Lung (tissue), 12 donors: ENCODE data around the gene PTBP3. TPM values are rescaled to one million over a fixed set of nuclear protein-coding genes. Genes with fewer than 3 reads are reported as not detected.

Source experiments
- ATAC-seq: fragments of 200-7000 bp; cut with Tn5 transposase; one replicate; pipeline ENCODE4 v1.9.1; 2020; ENCODE audit warnings: moderate number of reproducible peaks; ENCODE audit not compliant: insufficient read depth, low FRiP score
- DNase-seq, 3 donors: peaks; one replicate each; pipeline ENCODE4 v3.0.0-alpha.2; 2013 to 2017
- H3K27ac ChIP-seq, 2 donors: one replicate each; pipeline ENCODE4 v1.5.1; 2013; ENCODE audit warnings: mild to moderate bottlenecking in 2 of 2, moderate library complexity in 2 of 2, control low read depth in 1 of 2, inconsistent platforms in 1 of 2, low read depth in 1 of 2, low read length in 1 of 2
- H3K27me3 ChIP-seq, 3 donors: one replicate each; pipeline ENCODE4 v1.5.1; 2013; ENCODE audit warnings: low read length in 2 of 3; ENCODE audit not compliant: control insufficient read depth in 3 of 3, insufficient read depth in 3 of 3
- H3K36me3 ChIP-seq, 4 donors: one replicate each; pipeline ENCODE4 v1.5.1; 2013; ENCODE audit warnings: low read length in 4 of 4, mild to moderate bottlenecking in 1 of 4, moderate library complexity in 1 of 4; ENCODE audit not compliant: control insufficient read depth in 4 of 4, insufficient read depth in 4 of 4
- H3K4me1 ChIP-seq, 5 donors: one replicate each; pipeline ENCODE4 v1.5.1; 2013; ENCODE audit warnings: low read length in 5 of 5, mild to moderate bottlenecking in 2 of 5, moderate library complexity in 1 of 5; ENCODE audit not compliant: control insufficient read depth in 5 of 5, insufficient read depth in 5 of 5
- H3K4me3 ChIP-seq: one replicate; pipeline ENCODE4 v1.5.1; 2013; ENCODE audit warnings: mild to moderate bottlenecking, control low read depth, moderate library complexity
- H3K9ac ChIP-seq, 2 donors: one replicate each; pipeline ENCODE4 v1.5.1; 2013; ENCODE audit warnings: low read length in 2 of 2, control low read depth in 1 of 2; ENCODE audit not compliant: insufficient read depth in 1 of 2
- H3K9me3 ChIP-seq, 4 donors: one replicate each; pipeline ENCODE4 v1.5.1; 2013; ENCODE audit warnings: low read length in 3 of 4, mild to moderate bottlenecking in 1 of 4, moderate library complexity in 1 of 4; ENCODE audit not compliant: control insufficient read depth in 4 of 4, insufficient read depth in 3 of 4
- CTCF ChIP-seq: IDR thresholded peaks from 2 replicates; pipeline ENCODE4 v1.5.1; 2012; ENCODE audit warnings: mild to moderate bottlenecking; ENCODE audit errors: control extremely low read depth, extremely low read depth
- WGBS, 2 donors: extraction: QIAGEN DNeasy Blood & Tissue Kit; methylation state at CpG; one replicate each; pipeline ENCODE4 v1.1.7; 2013; 5-methylcytosine and 5-hydroxymethylcytosine counted together
- polyA plus RNA-seq, 2 donors: library from polyadenylated mRNA; stranded (reverse); fragments of 200-250 nt; gene quantifications; one replicate each; pipeline ENCODE4 v1.2.1, GENCODE V29; 2013
- total RNA-seq, 2 donors: library from RNA; depleted of rRNA in 1 of 2; stranded (reverse); fragments of >200 nt in 1 of 2; gene quantifications; one replicate each; pipeline ENCODE4 v1.2.1, GENCODE V29; 2014 to 2021
- donor health status: control.
- donor health status: control.
- donor health status: Bipolar disorder and iron deficiency.
- donor health status: healthy.
- donor health status: DM: yes; HTN: yes; CAD: no.

The PTBP3 gene
- total and polyA plus RNA-seq, 4 donors, result 12.4 to 75.1 (median 46.8) TPM

- WGBS, 2 donors, result 94% methylated on average over 2 of the region's 2 CpGs
- peaks cover 3 to 19% (median 18%) of the 10 kb centered on the region in 4 donors for H3K36me3 ChIP-seq
- no peaks in the 10 kb centered on the region for H3K27me3 ChIP-seq
- H3K4me1 ChIP-seq, result no peaks in the 10 kb centered on the region
- no peak overlapping the region for H3K27ac ChIP-seq
- no peak for TF ChIP-seq CTCF
- DNase-seq, result no peak
- ATAC-seq, result no peak
- no peak overlapping the region for H3K9ac ChIP-seq
- H3K9me3 ChIP-seq, result peaks cover 0 to 4% (median 3%) of the 10 kb centered on the region in 4 donors
- H3K4me3 ChIP-seq, result no peak overlapping the region
Measured at GRCh38 chr9:112212926-112213325, 120.5 kb downstream of the PTBP3 start.

- Histone ChIP-seq H3K36me3 (peaks cover 3 to 27% (median 19%) of the 10 kb centered on the region in 4 donors), H3K27me3 (no peaks in the 10 kb centered on the region), H3K9ac (no peak overlapping the region), H3K4me3 (no peak overlapping the region), H3K4me1 (no peaks in the 10 kb centered on the region), H3K9me3 (peaks cover 0 to 12% (median 6%) of the 10 kb centered on the region in 4 donors), H3K27ac (no peak overlapping the region)
- DNase-seq (no peak), ATAC-seq (no peak)
- 92 to 100% methylated on average over 1 of the region's 1 CpG for WGBS, 2 donors
- TF ChIP-seq CTCF, result no peak
Measured at GRCh38 chr9:112207451-112207850, 126.0 kb downstream of the PTBP3 start.

- Histone ChIP-seq H3K9me3 (peaks cover 0 to 12% (median 6%) of the 10 kb centered on the region in 4 donors), H3K27ac (no peak overlapping the region), H3K36me3 (peaks cover 0 to 16% (median 6%) of the 10 kb centered on the region in 4 donors), H3K9ac (no peak overlapping the region), H3K4me3 (no peak overlapping the region), H3K4me1 (no peaks in the 10 kb centered on the region), H3K27me3 (no peaks in the 10 kb centered on the region)
- TF ChIP-seq CTCF, result no peak
- 54 to 92% methylated on average over 2 of the region's 2 CpGs for WGBS, 2 donors
- DNase-seq, result no peak
- ATAC-seq, result no peak
Measured at GRCh38 chr9:112203536-112203935, 129.9 kb downstream of the PTBP3 start.

GRCh38 chr9:112200711-112201110, 132.7 kb downstream of the PTBP3 start:
- peak; percentile 29 for ATAC-seq
- Histone ChIP-seq H3K27me3 (no peaks in the 10 kb centered on the region), H3K27ac (no peak overlapping the region), H3K4me1 (no peaks in the 10 kb centered on the region), H3K36me3 (no peaks in the 10 kb centered on the region), H3K9ac (no peak overlapping the region), H3K9me3 (no peaks in the 10 kb centered on the region), H3K4me3 (no peak overlapping the region)
- no peak for TF ChIP-seq CTCF
- 88 to 98% methylated on average over 5 of the region's 5 CpGs for WGBS, 2 donors
- DNase-seq, result no peak
